WI38 (cell line): ENCODE results near the gene ZNF275.

ENCODE experiments used
- H3K4me3 ChIP-seq: 2 replicates; pipeline ENCODE4 v1.5.1; 2011; ENCODE audit warnings: low read depth, mild to moderate bottlenecking, control low read depth, low read length
- TF ChIP-seq, protein P1 (sequence below): IDR thresholded peaks from 2 replicates; pipeline ENCODE4 v1.5.1; 2012; ENCODE audit warnings: low read depth, mild to moderate bottlenecking, control low read depth, low read length

ZNF275 gene

DNA sequence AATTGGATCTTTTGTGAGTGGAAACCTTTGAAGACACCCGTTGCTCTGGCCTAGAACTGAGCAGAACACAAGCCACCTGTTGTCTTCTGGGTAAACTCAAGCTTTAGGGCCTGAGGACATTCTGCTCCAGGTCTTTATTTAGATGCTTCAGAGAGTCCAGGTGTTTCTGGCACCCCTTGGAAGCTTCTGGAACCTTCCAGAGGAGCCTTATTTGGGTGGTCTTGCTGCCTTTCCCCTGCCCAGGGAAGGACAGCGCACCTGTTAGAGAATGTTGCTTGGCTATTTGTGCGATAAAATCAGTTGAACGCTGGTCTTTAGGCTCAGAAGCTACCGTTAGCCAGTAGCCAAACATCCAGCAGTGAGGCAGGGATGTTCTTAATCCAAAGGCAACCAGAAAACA, 3.0 kb downstream of the ZNF275 start:
- TF ChIP-seq, protein P1, sequence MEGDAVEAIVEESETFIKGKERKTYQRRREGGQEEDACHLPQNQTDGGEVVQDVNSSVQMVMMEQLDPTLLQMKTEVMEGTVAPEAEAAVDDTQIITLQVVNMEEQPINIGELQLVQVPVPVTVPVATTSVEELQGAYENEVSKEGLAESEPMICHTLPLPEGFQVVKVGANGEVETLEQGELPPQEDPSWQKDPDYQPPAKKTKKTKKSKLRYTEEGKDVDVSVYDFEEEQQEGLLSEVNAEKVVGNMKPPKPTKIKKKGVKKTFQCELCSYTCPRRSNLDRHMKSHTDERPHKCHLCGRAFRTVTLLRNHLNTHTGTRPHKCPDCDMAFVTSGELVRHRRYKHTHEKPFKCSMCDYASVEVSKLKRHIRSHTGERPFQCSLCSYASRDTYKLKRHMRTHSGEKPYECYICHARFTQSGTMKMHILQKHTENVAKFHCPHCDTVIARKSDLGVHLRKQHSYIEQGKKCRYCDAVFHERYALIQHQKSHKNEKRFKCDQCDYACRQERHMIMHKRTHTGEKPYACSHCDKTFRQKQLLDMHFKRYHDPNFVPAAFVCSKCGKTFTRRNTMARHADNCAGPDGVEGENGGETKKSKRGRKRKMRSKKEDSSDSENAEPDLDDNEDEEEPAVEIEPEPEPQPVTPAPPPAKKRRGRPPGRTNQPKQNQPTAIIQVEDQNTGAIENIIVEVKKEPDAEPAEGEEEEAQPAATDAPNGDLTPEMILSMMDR, result no peak
- no peak overlapping the region for H3K4me3 ChIP-seq

DNA sequence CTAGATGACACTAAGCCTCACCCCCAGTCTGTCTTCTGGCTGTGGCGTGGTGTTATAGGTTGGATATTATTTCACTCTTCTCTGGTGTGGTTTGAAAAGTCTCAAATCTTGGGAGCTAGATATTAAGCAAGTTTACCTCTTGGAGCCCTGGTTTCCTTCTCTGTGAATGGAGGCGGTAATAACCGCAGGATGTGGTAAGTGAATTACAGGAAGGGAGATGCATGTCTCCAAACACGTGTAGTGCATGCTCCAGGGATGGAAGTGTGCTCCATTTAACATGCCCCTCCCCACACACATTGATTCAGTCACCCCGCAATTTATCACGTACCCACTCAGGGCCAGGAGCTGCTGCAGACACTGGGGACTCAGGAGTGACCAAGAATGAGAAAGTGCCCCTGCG, 4.9 kb downstream of the ZNF275 start:
- no peak overlapping the region for H3K4me3 ChIP-seq
- TF ChIP-seq, protein P1, result no peak

DNA sequence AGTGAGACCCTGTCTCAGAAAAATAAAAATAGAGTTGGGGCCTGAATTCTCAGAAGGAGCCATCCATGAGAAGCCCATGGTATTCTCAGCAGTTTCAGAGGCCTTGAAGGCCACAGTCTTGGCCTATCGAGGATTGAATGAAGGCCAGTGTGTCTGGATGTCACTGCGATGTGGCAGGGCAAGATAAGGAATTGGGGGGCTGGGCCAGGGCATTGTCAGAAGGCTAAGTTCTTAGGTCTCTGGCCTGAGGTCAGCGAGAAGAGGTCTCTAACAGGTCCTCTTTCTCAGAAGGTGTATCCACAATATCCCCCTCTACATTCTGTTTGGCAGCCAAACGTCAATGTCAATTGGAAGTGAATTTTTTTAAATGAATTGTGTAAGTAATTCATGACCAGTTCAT, 5.7 kb downstream of the ZNF275 start:
- TF ChIP-seq, protein P1, result no peak
- H3K4me3 ChIP-seq, result no peak overlapping the region

DNA sequence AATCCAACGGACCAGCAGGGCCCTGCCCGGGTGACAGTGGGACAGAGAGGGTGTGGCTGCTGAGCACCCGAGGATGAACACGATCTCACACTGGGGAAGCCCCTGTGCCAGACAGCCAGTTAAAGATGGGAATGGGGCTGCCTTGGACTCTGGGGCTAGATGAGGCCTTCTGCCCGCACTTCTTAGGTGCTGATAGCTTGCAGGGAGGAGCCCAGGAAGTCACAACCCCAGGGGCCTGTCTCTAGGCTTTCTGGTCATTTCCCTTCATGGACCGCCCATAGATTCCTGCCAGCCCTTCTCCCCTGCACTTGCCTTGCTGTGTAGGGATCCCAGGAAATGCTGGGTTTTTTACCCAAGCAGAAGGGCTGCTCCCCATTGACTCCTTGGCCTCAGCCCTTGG, 6.2 kb downstream of the ZNF275 start:
- H3K4me3 ChIP-seq, result no peak overlapping the region
- TF ChIP-seq, protein P1, result no peak

DNA sequence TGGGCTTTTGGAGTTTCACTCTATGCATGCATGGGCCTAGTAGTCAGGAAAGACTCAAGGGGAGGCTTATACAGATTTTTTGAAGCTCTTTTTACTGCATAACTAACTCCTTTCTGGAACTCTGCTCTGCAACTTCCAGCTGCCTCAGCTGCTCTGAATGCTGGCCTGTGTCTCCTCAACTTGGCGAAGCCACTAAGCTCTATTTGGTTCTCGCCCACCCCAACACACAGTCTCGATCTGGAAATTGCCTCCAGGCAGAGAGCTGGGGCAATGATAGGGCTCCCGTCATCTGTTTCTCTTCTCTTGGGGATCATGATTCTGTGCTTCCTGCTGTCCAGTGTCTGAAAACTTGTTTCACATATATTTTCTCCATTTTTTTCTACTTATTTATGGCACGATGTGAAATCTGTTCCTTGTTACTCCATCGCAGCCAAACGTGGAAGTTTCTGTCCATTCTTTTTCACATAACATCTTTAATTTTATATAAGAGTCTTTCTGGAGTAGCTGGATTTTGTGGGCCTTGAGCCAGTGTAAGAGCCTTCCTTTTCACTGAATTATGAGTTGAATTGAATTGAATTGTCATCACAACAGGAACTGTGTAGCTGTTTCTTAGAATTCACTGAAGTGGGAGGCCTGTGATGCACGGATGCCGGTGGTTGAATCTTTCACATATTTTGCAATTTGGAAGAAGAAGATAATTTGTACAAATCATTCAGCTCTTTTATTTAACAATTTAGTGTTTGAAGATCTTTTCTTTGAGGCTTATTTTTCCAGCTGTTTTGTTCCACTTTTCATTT, 9.0 kb downstream of the ZNF275 start:
- TF ChIP-seq, protein P1, result no peak
- H3K4me3 ChIP-seq, result no peak overlapping the region

DNA sequence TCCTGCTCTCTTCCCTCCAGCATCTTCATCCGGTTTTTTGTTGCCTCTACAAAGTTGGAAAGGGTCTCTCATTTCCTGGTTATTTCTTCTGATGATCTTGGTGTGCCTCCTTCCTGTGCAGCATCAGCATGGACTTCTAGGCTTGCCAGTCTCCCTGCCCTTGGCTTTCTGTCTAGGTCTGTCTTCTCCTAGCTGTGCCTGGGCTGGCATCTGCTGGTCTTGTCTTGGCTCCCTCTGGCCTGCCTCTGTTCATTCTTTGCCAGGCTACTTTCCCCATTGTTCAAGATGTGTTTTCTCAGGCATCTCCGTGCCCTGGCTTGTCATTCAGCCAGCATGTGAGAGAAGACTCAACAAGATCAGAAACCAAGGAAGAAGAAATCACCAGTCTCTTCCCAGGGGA, 9.7 kb downstream of the ZNF275 start:
- TF ChIP-seq, protein P1, result no peak
- H3K4me3 ChIP-seq, result no peak overlapping the region

DNA sequence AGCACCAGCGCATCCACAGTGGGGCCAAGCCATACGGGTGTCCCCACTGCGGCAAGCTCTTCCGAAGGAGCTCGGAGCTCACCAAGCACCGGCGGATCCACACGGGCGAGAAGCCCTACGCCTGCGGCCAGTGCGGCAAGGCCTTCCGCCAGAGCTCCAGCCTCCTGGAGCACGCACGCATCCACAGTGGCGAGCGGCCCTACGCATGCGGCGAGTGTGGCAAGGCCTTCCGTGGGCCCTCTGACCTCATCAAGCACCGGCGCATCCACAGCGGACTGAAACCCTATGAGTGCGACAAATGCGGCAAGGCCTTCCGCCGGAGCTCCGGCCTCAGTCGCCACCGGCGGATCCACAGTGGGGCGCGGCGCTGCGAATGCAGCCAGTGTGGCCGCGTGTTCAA, 13.6 kb downstream of the ZNF275 start:
- H3K4me3 ChIP-seq, result no peak overlapping the region
- TF ChIP-seq, protein P1, result no peak
